GM18907 (cell line): ENCODE data around the gene LONRF3.

Source experiments
- ATAC-seq: cut with Tn5 transposase; IDR thresholded peaks from one replicate; pipeline ENCODE4 v1.9.1; 2021; ENCODE audit warnings: mild to moderate bottlenecking, moderate library complexity; ENCODE audit not compliant: unreplicated experiment

LONRF3 gene

DNA sequence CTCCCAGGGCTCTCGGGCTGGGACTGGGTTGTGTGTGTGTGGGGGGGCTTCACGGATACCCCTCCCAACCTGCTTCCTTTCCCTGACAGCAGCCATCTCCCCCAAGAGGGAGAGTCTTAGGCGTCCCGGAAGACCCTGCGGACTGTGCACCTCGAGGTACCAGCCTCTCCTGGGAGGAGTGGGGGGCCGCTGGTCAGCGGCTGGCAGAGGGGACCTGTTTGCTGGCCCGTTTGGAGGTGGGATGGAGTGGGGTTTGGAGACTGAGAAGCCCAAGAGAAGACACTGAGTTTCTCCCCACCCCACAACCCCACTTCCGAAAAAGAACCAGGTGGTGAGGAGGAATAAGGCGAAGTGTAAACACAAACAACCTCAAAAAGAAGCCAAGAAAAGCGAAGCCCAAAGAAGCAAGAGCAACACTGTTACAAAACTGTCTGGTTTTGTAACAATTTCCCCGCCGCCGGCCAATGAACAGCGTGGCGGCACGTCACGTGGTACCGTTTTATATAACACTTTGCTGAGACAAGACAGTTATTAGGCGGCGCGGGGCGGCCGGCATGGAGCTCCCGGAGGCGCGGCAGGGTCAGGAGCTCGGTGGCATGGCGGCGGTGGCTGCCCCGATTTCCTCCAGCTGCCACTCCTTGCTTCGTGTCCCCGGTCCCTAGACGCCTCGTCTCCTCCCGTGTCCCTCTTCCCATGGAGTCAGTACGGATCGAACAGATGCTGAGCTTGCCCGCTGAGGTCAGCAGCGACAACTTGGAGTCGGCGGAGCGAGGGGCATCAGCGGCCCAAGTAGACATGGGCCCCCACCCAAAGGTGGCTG, at the start of gene LONRF3:
Gene LONRF3, plus strand, starts transcription at position 531 of the 820 bp plus-strand sequence. Its CDS starts 163 bp downstream, at position 694.
- peak; percentile 19 for ATAC-seq

DNA sequence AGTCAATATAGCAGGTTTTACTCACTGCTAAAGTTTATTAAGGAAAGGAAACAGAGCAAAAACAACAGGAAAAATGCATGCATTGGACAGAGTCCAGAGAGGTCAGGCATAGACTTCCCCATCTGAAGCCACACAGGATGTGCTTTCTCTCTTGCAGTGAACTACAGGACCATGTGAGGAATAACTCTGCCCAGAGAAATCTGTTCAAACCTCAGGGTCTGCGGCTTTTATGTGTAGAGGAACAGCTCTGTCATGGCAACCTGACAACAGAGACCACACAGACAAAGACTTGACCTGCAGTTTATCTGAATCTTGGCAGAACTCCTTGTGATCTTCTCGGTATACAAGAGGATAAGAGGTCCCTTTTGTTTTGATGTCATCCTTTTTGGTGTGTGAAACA, 46.3 kb upstream of the LONRF3 start:
- no peak for ATAC-seq

DNA sequence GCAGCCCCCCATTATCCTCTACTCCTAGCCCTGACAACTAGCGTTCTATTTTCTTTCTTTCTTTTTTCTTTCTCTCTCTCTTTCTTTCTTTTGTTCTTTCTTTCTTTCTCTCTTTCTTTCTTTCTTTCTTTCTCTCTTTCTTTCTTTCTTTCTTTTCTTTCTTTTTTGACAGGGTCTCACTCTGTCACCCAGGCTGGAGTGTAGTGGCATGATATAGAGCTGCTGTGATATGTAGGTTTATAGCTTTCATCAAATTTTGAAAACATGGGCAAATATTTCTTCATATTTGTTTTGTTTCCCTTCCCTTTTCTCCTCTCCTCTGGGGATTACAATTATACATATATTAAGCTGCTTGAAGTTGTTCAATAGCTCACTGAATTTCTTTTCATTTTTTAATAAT, 39.1 kb upstream of the LONRF3 start:
- ATAC-seq = no peak

DNA sequence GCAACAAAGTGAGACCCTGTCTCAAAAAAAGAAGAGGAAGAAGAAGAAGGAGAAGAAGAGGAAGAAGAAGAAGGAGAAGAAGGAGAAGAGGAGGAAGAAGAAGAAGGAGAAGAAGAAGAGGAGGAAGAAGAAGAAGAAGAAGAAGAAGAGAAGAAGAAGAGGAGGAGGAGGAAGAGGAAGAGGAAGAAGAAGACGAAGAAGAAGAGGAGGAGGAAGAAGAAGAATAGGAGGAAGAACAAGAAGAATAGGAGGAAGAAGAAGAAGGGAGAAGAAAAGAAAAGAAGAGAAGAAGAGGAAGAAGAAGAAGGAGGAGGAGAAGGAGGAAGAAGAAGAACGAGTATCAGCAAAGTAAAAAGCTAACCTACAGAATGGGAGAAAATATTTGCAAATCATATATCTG, 33.3 kb upstream of the LONRF3 start:
- ATAC-seq = no peak

DNA sequence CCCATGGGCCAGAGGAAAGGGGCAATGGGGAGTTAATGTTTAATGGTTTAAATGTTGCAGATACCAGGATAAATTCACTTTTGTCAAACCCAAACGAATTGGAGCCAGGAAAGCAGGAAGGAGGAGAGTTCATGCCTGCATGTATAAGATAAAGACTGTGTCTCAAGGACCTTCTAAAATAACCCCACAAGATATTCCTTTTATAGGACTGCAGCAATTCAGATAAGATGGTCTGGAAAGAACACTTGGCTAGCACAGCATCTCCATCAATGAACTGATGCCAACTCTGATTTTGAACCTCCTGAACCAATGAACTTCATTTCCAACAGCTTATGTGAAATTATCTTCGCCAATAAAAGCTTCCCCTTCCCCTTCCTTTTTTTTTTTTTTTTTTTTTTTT, 31.3 kb upstream of the LONRF3 start:
- no peak for ATAC-seq

DNA sequence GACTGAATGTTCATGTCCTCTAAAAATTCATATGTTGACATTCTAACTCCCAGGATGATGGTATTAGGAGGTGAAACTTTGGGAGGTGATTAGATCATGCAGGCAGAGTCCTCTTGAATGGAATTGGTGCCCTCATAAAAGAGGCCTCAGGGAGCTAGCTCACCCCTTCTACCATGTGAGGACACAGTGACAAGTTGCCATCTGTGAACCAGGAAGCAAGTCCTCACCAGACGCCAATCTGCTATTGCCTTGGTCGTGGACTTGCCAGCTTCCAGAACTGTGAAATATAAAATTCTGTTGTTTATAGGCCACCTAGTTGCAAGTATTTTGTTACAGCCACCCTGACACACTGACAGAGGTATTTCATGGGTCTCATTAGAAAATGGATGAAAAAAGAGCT, 28.5 kb upstream of the LONRF3 start:
- no peak for ATAC-seq

DNA sequence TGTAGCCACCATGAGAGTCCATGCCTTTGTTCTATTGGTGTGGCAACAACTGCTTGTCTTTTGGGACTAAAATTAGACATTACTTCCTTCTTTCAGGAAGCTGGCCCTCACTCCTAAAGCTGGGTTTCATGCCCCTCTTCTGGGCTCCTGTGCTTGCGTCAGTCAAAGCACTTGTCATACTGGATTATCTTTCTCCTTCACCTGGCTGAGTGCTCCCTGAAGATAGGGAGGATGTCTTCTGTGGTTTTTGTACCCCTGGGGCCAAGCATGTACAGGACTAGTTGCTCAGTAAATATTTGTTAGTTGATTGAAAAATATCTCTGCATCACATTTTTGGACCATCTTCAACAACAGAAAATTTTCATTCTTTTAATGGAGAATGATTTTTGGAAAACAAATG, 26.1 kb upstream of the LONRF3 start:
- ATAC-seq = no peak

DNA sequence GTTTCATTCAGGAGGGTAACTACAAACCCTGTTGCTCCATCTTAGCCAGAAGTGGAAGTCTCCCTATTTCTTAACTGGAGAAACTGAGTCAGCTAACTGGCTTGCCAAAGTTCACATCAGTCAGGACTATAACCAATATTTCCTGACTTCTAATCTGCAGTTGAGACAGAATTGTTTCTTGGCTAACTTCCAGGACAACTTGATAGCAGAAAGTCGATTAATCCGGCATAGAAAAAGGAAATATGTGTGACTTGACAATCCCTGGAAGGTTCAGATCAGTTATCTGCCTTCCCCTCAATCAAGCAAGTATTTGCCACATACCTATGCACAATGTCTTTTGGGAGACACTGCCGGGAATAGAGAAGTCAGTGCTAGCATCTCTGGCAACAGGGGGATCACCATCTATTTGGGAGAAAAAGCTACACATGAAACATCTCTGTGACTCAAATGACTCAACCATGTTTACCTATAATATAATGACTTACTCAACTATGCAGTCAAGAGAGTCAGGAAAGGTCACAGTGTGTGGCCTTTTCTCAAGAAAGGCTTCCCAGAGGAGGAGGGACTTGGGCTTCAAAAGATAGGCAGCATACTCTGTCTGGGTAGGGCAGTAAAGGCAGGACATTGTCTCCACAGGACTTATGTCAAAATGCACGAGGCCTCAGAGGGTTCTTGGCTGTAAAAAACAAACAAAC, 12.4 kb upstream of the LONRF3 start:
- no peak for ATAC-seq

DNA sequence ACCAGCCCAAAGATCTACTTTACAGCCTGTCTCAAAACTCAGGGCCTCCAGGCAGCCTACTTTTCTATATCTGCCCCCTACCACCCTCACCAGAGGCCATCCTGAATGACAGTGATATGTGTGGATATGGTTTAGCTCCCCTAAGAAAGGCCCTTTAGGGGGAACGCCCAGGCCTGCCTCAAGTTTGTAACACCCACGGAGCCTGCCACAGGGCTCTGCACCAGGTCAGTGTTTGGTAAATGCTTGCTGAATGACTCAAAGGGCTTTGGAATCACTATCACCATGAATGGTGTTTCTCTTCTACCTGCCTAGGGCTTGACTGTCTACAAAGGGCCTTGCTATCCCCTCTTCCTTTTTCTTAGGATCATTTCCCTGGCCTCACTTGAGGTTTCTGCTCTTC, 11.3 kb upstream of the LONRF3 start:
- no peak for ATAC-seq

DNA sequence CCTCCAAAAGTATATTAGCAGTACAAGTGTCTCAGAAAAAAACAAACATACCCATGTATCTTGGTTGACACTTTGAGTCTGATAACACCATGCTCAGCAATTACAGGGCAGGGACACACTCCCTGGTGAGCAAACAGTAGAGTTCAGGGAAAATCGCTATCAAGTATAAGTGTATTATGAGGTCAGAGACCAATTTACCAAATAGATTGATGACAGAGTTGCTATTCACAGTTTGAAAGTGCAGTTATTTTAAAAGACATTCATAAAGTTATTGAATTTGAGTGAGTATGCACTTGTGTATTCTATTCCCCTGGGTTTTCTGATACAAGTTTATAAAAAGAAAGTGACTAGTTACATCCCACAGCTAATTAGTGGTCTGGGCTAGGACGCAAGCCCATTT, 10.2 kb upstream of the LONRF3 start:
- ATAC-seq = no peak

DNA sequence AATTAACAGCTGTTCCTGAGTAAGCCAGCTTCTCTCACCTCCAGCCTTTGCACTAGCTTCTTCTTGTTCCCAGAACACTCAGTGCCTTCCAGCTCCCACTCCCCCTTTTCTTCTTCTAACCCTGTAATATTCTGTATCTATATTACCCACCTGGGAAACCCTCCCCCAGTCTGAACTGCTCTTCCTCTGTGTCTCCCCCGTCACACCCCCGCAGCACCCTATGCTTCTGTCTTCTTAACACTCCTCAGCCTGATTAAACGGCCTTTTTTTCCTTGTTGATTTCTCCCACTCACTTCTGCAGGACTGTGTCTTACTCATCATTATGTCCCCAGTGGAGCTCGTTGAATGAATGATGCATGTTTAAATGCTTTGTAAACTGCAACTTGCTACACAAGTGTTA, 9.0 kb upstream of the LONRF3 start:
- ATAC-seq = no peak

DNA sequence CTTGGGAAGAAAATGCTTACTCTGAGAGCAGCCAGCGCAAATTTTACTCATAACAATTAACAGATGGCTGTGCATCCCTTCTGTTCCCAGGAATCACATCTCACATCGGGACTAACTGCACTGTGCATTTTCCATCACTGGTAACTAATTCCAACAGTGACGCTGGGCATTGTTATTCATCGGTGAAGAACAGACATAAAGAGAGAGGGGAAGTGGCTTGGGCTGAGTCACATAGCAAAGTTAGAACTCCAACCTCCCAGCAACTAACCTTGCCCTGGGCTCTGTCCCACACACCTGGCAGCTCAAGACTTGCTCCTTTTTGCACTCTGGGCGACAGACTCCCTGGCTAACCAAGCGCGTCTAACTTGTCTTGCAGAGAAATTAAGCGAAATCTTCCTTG, 6.4 kb upstream of the LONRF3 start:
- ATAC-seq = no peak

DNA sequence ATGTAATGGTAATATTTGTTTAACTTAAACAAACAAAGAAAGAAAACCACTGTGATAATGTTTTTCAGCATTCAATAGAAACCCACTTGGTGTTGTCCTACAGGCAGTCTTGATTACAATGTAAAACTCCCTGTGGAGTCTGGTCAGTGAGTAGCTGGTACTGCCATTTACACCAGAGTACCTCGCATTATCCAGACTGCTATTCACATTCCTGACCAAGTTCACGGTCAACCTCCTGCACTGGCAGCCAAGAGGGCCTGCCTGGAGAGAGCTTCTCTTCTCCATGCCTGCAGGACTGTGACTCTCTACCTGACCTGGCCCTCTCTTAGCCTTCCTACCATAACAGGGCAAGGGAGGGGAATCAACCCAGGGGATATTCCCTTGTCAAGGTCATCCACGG, 2.9 kb upstream of the LONRF3 start:
- no peak for ATAC-seq

DNA sequence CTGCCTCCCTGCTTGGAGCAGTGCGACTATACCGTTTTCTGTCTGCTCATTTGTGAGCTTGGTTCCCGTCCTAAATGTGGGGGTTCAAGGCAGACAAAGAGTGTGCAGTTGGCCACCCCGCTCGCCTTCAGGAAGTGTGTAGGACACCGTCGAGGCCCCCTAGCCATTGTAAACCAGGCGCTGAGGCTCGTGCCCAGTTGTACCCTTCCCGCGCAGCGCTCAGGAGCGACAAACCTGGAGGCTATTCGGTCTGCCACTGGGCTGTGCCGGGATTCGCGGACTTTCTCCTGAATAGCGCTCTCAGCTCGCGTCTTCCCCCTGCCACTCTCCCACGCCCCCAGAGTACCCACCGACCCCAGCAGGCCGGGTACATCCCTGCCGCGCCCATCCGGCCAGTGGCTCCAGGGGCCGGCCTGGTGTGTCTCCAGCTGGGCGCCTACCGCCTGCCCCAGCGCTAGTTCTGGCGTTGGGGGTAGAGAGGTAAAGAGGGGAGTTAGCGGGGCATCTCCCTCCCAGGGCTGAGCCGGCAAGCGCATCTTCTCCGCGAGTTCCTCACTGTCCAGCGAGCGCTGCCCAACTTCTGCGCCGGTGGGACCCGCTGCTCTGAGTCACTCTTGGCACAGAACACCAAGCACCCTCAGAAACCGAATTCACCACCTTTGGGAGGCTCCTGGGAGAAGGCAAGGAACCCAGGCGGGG, 880 bp upstream of the LONRF3 start:
- no peak for ATAC-seq

DNA sequence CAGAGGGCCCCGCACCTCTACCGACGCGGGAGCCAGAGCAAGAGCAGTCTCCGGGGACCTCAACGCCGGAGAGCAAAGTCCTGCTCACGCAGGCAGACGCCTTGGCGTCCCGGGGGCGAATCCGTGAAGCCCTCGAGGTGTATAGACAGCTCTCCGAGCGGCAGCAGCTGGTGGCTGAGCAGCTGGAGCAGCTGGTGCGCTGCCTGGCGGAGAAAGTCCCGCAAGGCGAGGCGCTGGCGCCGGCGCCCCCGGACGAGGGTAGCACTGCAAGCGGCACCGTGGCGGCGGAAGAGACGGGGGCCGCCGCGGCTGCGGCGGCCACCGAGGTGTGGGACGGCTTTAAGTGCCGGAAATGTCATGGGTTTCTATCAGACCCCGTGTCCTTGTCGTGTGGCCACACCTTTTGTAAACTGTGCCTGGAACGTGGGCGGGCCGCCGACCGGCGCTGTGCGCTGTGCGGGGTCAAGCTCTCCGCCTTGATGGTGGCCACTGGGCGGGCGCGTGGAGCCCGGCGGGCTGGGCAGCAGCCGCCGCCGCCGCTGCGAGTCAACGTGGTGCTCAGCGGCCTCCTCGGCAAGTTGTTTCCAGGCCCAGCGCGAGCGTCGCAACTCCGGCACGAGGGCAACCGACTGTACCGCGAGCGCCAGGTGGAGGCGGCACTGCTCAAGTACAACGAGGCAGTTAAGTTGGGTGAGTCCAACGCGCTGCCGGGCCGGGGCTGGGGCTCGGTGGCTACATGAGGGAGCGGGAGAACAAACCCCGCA, 672 bp downstream of the LONRF3 start:
- peak; percentile 41 for ATAC-seq

DNA sequence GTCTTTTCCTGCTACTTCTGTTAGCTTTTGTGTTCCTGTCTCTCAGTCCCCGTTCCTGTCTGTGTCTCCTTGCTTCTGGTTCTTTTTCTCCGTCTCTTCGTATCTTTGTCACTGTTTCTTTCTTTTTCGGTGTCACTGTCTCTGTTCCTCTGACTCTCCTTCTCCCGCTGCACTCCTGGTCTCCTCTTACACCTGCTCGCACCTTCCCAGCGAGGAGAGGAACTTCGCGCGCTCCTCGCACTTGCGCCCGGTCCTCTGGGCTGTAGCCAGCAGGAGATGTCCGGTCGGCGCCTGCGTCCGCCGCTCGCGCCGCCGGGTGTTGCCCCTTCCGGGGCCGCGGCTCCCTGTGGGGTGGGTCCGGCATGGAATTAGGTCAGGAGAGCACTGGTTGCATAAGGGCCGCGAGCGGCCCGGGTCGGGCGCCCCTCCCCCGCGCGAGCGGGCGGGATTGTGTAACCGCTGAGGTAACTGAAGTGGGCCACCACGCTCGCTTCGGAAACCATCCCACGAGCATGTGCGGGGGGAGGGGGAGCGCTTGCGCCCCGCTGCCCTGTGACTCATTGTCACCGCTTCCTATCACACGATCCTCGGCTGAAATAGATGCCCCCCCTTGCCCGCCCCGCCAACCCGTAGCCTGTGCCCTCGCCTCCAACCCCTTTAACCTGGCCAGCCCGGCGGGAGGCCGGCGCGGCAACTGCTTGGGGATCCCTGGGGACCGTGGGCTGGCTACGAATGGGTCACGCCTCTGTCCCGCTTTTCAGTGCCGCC, 1.6 kb downstream of the LONRF3 start:
- ATAC-seq = no peak

DNA sequence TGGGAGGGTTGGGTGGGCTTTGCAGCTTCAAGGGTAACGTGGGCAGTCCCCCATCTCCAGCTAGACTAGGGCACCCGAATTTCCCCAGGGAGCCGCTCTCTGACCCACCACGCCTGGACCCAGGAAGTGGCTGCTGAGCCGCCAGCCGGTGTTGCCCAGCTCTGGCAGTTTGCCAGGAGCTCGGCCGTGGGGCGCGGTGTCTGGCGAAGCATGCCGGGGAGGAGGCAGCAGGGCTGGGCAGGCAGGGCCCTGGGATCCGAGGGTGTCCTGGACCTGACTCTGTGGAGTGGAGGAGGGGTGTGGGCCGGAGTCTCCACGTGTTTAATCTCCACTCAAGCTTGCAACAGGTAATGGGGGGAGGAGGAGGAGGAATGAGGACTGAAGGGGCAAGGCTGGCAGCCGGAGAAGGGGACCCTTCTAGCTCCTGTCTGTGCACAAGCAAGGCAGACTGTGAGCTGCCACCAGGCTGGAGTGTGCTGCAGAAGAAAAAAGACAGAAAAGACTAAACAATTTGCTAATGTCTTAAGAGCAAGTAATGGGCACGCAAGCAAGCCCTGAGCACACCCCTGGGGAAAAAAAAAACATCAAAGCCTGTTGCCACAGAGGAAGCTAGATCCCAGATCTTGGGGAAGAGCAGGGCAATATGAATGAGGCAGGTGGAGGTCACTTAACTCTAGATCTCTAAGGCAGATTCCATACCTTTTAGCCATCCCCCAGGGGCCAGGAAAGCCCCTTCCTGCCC, 2.4 kb downstream of the LONRF3 start:
- ATAC-seq = no peak

DNA sequence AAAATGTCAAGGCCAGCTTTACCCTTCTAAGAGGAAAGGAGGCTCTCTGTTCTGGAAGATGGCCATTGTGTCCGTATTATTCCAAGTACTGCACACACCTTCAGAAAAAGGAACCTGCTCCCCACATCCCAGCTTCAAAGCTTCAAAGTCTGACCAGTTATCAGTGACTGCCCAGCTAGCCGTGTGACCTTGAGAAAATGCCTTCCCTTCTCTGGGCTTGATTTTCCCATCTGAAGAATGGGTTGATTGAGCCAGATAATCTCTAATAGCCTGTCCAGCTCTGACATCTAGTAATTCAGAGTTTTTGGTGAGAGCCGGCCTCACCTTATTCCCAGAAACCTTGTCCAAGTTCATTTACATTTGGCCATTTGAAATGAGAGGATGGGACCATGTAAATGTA, 3.0 kb downstream of the LONRF3 start:
- no peak for ATAC-seq

DNA sequence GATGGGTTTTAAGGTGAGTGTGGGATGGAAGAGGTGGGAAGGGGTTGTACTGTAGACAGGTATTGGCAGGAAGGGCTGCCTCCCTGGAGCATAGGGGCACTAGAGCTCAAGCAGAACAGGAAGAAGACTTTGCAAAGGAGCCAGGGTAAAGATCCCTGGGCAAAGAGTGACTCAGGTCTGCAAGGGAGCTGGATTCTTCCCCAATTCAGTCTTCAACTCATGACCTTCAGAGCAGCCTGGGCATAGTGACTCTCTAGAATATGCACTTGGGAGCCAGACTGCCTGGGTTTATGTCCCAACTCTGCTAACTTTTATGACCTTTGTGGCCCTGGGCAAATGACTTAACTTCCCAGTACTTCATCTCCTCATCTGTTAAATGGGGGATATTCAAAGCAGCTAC, 4.0 kb downstream of the LONRF3 start:
- no peak for ATAC-seq

DNA sequence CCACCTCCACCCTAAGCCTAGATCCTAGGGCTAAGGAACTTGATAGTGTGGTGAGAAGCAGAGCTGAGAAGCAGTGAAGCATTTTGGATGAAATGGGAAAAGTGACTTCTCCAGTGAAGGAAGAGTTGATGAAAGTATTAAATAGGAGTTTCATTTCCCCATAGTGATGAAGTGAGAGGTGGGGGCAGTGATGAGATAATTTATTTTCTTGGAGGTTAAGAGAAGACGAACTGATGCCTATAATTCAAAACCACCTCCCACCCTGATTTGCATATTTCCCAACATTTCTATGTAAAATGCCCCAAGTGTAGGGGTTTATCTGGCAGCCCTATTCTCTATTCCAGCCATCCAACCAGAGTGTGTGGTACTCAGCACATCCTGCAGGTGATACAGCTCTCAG, 6.3 kb downstream of the LONRF3 start:
- no peak for ATAC-seq
